ENCODE measurements around the gene CA5A.
"Not testable (repeated sequence)": the region's sequence is repeated elsewhere in the genome, so short reads cannot be mapped to it uniquely, and the experiment has no call there.

The CA5A gene

DNA sequence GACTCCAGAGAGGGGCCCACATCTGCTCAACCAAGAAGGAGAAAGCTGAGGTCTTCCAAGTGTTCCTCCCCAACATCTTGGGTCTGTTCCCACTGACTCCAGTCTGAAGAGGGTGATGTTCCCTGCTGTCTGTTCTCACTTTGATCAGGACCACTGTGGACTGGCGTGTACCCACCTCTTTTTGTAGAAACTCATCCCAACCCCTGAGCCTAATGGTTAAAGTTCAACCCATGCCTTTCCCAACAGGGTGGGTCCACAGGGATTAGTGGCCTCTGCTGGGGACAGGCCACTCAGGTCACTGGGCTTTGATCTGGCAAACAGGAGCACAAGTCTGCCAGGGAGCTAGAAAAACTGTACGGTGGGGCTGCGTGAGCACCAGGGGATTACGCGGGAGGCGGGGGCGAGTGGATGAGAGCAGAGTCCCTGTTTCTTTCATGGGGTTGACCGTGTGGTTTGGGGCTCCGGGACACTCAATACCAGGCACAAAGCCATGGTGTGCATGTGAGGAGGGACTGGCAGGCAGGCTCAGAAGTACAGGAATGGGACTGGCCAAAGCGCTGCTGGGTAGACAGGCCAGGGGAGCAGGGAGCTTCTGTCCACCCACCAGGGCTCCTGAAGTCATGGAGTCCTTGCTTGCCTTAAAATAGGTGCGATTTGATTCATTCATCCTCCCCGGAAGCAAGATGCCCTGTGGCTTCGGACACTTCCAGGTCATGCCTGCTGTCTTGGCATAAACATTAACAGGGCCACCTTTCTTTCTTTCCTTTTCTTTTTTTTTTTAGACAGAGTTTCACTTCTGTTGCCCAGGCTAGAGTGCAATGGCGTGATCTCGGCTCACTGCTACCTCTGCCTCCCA, at the start of gene CA5A:
CA5A (minus strand) TSS at position 155 of the 856 bp plus-strand sequence; CDS start at position 76, 79 bp downstream.
- DNase-seq (ENCODE audit: low spot score): no peak

DNA sequence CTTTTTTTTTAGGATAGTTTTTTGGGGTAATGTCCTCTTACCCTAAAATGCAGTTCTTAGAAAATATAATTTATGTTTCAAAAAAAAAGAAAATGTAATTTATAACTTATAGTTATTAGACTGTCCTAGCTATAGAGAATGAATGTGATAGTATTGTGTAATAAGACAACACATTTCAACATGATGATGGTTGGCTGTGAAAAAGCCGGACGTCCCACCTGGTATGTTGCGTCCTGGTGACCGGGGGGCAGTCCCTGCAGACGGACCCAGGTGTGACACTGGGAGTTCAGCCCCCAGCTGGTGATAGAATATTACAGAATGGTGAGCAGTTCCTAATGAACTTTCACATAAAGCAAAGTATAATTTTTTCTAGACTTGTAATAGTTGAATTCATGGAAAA, 49.2 kb upstream of the CA5A start:
- DNase-seq (ENCODE audit: low spot score): not testable (repeated sequence)

DNA sequence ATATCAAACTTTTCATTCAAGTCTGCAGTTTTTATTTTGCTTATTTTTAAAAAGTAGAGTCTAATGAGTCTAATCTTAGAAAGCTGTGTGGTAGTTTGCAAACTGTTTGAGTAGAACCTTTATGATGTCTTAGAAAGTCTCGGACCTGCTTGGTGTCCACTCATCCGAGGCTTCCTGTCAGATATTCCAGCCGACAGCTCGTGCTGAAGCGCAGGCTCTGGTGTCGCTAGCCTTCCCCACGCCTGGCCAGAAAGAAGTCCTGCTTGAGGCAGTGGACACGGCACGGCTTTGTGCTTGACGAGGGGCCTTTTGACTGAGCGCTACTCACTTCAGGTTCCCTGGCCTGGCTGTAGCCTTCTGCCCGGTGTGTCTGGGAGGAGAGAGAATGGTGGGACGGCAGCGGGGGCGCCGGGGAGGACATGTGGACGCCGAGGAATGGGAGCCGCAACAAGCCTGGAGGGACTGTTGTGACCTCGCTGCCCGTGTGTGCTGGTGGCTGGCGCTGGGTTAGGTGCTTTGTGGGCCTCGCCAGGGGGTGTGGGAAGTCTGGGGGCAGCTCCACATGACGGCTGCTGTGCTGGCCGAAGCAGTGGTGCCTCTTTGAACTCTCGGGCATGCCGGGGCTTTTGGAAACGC, 48.4 kb upstream of the CA5A start:
- no peak for DNase-seq (ENCODE audit: low spot score)

DNA sequence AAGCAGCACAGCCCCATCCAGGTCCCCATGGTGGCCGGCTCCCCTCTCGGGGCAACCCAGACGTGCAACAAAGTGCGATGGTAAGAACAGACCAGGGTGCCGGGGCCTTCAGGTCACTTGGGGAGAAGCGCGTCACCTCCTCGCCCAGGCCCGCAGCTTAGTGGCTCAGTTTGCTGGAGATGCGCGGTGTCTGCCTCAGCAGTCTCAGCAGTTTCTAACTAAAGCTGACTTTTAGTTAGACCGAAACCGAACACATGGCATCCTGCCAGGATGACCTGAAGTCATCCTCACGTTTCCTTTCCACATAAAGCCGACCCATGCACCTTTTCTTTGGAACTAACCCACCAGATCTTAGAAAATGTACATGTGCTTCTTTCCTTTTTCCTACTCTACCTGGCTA, 47.9 kb upstream of the CA5A start:
- DNase-seq (ENCODE audit: low spot score): not testable (repeated sequence)

DNA sequence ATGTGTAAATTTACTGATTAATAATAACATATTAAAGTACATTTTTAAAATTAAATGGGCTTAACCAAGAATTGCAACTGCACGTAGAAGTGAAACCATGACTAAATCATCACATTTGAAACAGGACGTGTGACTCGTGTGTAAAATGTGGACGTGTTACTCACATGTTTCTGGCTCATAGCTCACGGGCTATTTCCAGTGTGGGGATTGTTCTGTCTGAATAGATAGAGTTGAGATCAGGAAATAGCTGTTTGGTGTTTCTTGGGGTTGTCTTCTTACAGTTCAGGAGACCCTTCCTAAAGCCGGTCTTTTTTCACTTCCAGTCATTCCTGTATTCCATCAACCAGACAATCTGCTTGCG, 47.4 kb upstream of the CA5A start:
- DNase-seq (ENCODE audit: low spot score): not testable (repeated sequence)

DNA sequence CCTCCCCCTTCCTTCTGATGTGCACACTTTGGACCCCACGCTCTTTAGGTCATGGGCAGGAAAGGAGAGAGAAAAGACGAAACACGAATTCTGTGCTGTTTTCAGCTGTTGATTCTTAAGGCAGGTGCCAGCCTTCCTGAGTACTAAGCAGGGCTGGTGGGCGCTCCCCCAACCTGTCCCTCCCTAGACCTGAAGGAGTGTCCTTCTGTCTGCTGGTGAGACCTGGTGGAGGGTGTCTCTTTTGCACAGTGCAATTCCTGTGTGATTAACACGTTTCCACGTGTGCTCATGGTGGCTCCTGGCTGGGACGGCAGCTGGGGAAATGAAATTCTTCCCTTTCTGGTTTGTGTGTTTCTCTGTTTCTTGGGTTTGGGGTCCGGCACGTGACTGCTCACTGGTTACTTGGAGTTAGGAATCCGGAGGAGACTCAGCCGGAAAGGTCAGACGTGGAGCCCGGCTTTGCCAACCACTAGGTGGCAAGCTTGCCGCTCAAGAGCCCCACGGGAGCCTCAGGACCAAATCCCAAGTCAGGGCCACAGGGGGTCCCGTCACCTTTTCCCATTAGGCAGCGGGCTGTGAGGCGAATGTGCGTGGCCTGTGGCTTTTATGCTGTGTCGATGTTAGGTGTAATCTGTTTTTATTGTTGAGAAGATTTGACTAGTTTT, 46.9 kb upstream of the CA5A start:
- not testable (repeated sequence) for DNase-seq (ENCODE audit: low spot score)

DNA sequence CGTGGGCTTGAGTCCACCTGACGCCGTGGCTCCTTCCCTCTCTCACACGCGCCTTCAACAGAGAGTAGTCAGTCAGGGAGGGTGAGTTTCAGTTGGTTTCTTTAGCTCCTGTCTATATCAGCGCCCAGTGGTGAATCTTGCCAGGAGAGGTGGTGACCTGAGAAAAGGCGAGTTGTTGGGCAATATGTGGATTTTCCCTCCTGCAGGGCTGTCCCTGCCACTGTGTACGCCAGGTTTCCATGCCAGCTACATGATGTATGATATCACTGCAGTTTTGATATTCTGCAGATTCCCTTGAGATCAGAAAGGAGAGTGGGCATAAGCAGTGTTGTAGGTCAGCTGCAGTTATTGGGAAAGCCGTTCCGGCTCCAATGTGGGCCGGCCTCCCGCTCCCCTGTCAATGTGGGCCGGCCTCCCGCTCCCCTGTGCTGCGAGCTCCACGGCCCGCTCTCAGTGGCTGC, 46.3 kb upstream of the CA5A start:
- DNase-seq (ENCODE audit: low spot score): no peak

DNA sequence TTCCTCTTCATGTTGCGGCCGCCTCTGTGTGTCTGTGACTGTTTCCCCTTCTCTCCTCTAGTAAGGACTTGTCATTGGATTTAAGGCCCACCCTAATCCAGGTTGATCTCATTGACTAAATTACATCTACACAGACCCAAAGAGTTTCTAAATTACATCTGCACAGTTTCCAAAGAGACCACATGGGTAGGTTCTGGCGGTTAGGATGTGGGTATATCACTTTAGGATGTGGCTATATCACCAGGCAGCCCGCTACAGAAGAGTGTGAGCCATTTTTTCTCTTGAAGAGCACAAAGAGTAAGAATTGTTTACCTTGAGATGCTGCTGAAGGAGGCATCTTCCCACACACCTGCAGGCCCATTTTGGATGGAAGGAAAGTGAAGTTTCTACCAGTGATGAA, 45.0 kb upstream of the CA5A start:
- DNase-seq (ENCODE audit: low spot score): not testable (repeated sequence)

DNA sequence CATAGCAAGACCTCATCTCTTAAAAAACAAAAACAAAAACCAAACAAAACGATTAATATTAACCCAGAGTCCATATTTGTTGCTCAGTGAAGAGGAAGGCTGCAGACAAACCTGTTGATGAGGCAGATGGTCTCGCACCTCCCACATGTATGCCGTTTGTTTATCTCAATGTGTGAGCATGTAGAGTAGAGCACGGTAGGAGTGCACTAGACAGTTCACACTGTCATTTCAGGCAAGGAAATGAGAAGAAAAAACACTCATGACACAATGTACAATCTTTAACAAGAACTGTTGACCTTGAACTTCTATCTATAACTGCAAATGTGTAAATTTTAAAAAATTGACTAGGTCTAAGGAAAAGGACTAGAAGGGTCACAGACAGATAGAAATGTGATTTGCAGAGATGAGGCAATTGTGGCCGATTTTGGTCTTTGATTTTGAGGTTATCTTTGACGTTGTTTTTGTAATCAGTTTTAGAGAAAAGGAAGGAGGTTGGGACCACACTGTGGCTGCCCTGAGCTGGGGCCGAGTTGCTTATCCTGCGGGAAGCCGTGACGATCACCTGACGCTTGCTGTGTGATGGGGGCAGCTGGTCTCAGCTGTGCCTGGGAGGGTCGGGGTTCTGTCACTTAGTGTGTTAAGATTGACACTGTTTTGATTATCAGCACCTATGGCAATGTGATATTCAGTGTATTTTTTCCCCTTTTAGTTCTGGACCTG, 43.7 kb upstream of the CA5A start:
- not testable (repeated sequence) for DNase-seq (ENCODE audit: low spot score)

DNA sequence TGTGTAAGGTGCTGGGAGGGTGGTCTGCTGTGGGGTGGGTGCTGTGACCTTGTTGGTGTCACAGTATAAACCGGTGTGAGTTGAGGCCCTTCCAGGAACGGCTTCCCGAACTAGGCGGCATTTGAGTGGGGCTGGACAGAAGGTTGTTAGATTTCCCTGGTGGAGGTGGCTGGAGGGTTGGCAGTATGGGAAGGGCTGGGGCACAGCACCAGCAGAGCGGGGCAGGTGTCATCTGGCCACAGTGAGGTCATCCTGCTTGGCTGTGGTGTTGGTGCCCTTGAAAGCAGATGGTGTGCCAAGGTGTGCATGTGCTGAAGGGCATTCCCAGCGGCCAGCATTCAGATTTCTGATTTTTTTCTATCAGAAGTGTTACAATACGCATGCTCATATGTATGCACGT, 43.0 kb upstream of the CA5A start:
- no peak for DNase-seq (ENCODE audit: low spot score)

DNA sequence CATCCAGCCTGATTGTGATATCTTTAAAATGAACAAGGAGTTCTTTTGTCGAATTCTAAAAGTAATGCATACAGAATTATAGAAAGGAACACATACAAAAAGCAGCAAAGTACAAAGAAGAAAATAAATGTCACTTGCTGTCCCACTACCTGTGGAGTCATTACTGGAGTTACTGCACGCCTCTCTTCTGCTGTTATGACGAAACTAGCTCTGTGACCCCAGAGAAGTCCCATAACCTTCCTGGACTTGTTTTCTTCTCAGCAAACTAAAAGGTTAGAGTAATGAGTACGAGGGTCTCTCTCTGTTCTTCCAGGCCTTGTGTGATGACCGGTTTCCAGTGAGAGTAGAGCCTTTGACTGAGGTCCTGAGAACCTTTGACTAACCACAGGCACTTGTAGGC, 41.8 kb upstream of the CA5A start:
- DNase-seq (ENCODE audit: low spot score): no peak

DNA sequence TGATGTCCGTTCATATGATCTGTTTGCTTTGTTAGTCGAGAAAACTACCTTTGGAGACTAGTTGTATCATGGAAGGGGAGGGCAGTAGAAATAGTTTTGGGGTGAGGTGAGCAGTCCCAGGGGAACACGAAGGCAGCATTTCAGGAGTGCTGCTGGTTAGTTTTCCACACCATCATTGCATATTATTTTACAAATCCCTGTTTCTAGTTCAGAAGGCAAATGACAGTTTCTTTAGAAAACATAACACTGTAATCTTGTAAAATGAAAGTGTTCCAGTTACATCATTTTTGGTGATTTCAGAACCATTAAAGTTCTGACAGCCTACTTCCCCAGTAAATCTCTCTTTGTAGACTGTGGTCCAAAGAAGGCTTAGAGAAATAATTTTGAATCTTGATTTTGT, 40.3 kb upstream of the CA5A start:
- DNase-seq (ENCODE audit: low spot score): no peak

DNA sequence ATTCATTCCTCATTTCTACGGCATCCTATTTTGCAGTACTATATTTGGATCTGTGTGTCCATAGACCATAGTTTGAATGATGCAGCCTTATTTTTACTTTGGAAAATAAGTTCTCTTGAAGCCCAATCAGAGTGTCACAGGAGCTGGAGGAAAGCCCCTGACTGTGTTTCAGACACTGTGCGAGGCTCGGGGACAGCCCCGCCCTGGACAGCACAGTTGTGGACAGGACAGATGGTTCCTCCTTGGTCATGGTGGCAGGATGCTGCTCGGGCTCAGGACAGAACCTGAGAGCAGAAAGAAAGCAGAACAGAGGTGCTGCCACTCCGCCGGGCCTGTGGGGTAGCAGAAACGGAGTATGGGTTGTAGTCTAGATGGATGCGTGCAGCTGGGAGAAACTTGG, 37.8 kb upstream of the CA5A start:
- no peak for DNase-seq (ENCODE audit: low spot score)

DNA sequence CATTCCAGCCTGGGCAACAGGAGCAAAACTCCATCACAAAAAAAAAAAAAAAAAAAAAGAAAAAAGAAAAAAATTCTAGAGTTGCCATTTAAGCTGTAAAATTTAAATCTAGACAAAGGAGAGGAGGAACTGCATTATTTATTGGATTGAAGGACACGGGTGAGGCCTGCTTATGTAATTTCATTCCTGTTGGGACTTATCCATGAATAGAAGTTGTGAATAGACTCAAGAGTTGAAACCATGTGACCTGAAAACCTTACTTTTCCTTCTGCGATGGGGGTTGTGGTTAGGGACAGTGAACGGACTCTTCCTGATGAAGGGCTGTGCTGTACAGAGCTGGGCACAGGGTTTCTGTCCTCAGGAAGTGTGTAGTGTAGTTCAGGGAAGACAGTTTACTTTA, 37.4 kb upstream of the CA5A start:
- no peak for DNase-seq (ENCODE audit: low spot score)

DNA sequence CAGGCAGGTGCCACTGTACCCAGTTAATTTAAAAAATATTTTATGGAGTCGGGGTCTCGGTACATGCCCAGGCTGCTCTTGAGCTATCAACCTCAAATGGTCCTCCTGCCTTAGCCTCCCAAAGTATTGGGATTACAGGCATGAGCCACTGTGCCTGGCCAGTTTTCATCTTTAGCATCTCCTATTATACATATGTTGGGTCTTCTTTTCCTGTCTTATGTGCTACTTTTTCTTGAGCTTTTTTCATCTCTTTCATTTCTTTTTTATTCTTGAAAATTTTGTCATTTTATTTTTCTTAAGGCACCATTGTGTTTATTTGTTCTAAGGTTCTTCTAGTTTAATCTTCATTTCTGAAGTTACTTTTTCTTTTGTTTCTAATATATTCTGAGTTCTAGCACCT, 35.6 kb upstream of the CA5A start:
- DNase-seq (ENCODE audit: low spot score): no peak

DNA sequence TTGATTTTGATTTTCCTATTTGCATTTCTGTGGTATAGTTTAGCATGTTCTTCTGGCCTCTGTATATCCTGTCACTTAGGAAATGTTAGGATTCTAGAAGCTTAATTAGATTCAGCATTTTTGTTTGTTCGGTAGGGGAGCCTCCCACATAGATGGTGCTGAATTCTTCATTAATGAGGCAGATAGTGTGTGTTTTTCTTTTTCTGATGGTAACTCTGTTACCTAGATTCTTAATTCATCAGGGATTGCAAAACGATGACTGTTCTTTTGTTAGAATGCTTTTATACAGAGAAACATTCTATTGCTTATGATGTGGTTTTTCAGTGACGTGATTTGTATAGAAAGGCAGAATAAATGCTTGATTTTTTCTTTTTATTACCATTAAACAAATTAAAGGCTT, 33.9 kb upstream of the CA5A start:
- DNase-seq (ENCODE audit: low spot score): no peak

DNA sequence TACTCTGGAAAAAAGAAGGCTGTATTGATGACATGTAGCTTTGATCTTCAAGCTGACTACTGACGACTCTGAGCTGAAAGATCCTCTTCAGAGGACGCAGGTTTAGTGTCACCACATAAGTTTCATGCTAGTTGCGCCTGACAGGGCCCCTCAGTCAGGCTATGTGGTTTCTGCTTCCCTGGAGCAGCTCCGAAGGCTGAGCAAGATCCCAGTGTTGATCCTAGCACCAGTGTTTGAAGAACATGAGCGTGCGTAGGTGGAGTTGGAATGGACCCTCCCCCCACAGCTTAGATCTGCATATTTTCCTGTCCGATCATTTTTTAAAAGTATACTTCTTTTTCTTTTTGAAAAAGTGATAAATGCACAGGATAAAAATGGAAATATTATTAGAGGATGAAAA, 32.2 kb upstream of the CA5A start:
- no peak for DNase-seq (ENCODE audit: low spot score)

DNA sequence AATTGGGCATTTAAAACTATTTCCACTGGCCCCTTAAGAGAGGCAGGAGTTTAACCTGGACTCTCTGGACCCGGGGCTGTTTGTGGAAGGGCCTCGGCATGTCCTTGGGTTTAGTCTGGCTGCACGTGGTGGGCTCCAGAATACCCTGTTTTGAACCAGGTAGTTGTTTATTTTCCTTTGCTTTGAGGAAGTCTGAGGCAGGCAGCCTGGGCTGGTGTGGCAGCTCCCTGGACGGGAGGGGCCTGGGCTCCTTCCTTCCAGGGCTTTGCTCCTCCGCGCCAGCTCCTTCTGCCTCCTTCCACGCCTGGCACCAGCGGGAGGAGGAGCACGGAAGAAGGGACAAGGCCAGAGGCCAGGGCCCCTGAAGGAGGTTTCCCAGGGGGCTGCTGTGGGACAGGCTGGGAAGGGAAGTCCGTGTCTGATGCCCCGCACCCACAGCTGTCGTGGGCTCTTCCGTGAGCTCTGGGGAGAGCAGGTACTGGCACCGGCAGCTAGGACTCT, 30.4 kb upstream of the CA5A start:
- no peak for DNase-seq (ENCODE audit: low spot score)

DNA sequence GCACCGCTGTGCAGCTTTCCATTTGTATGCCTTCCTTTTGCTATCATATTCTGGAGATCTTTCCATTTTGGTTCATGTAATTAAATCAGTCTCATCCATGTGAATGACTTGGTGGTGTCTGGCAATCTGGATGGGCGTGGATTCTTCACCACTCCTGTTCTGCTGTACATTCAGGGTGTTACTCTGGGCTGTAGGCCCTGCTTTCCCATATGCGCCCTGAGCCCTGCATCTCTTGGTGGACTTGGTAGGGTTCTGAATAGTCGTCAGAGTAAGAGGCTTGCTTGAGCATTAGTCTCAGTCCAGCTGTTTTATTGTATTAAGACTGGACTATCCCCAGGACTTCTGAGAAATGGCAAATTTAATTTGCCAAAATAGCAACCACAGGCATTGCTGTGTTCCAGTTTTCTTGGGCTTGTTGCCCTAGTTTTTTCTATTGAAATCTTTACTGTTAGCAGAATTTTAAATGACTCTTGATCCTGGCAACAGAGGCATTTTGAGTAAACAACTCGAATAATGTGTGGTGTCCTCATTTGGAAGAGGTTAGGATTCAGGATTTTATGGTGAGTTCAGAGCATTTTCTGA, 29.8 kb upstream of the CA5A start:
- no peak for DNase-seq (ENCODE audit: low spot score)

DNA sequence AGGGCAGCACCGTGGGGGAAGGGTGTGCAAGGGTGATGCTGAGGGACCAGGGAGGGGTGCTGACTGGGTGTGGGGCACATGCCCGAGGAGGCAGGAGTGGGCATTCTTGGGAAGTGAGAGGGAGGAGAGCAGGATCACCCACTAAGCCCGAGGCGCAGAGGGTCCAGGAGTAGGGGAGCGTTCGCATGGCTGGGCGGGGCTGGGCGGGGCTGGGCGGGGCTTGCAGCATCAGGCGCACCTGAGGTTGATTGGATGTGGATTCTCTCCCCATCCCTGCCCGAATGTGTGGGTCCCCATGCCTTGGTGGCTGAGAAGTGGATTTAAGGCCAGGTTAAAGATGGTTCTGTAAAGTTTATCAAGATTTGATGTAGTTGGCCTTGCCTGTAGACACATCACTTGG, 29.1 kb upstream of the CA5A start:
- DNase-seq (ENCODE audit: low spot score): no peak

DNA sequence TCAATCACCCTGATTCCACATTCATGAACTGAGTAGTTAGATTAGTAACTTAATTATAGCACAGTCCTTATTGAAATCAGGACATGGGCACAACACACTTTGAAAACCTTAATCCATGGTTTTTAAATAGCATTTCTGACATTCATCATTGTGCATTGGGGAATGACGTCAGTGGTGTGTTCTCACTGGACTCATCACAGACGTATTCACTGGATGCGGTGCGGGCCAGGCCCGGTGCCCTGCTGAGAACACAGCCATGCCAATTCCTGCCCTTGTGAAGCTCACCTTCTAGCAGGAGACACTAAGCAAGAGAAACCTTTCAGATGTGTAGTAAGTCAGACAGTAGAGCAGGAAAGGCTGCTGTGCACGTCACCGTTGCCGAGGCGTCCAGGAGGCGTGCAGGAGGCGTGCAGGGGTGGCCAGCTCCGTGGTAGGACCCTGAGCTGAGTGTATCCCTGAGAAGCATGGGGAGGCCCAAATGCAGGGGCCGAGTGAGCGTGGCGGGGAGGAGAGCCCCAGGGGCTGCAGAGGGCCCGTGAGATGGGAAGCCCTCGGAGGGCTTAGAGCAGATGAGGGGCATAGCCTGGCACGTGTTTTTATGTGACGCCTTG, 27.8 kb upstream of the CA5A start:
- DNase-seq (ENCODE audit: low spot score): no peak

All from D341Med (cell line).